ENCODE results near the gene KCNN3.

KCNN3 gene

GRCh38 chr1:154772606-154773506, 97.2 kb downstream of the KCNN3 start:
- no peak for DNase-seq (ENCODE audit: low read depth, low spot score)

- no peak for DNase-seq (ENCODE audit: low read depth, low spot score)
Measured at GRCh38 chr1:154772056-154772455, 98.0 kb downstream of the KCNN3 start.

GRCh38 chr1:154770897-154771594, 99.0 kb downstream of the KCNN3 start:
- DNase-seq (ENCODE audit: low read depth, low spot score) = no peak

GRCh38 chr1:154769193-154769895, 100.7 kb downstream of the KCNN3 start:
- no peak for DNase-seq (ENCODE audit: low read depth, low spot score)

DNA sequence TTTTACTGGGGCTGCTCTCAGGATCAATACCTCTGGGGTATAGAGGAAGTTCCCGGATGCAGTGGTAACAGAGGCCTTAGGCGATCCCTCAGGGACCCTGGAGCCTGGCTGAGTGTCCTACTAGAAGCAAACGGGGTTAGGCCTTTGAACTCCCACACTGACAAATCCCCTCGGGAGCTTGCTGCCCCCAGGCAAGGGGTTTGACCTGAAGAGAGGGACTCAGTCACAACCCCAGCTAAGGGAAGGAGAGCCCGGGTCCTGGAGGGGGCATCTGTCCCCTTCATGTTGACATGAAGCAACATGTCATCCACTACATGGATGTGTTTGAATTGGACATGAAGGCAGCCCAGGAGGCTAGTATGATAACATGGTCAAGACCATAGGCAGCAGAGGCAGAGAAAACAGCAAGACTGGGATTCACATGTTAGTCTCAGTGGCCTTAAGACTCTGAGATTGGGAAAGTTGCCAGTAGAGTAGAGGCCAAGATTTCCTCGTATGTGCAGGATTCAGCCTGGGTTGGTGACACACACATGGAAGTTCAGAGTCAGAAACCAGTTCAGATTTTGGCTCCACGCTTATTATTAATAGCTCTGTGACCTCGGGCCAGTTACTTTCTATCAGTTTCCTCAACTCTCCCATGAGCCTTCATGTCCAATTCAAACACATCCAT, 101.5 kb downstream of the KCNN3 start:
- peak; percentile 31 for DNase-seq (ENCODE audit: low read depth, low spot score)

DNA sequence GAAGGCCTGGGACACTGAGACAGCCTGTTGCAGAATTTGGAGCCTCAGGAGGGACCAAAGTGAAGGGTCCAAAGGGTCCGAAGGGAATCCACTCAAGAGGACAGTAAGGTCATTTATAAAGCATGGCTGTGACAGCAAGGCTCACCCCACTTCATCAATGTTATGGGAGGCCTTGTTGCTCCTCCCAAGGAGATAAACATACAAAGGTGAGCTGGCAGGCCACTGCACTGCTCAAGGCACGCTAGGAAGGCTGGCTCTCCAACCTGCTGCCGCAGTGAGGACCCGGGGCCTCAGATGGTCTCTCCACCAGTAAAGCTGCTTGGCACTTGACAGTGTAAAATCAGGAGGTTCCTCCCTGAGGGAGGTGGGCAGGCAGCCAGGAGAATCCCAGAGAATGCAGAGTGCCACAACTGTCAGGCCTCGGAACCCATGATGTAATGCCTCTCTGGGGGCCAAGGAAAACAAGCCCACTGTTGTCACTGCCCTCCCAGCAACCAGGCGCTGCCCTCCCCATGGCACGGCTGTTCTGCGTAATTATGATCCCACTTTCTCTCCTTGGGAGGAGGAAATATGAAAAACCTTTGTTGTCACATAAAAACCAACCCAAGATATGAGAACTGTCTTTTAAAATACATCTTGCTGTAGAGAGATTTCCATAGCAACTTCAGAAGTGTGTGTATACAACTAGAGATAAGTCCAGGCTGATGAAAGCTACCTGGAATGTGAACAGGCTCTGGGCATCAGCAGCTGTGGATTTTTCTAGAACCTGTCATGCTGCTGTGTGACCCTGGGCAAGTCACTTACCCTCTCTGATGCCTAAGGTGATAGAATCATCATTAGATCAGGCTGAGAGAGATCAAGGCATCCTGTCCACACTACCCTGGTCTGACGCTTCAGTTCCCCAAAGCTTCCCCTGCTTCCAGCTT, 102.5 kb downstream of the KCNN3 start:
- peak; percentile 88 for DNase-seq (ENCODE audit: low read depth, low spot score)

GRCh38 chr1:154765970-154766369, 104.1 kb downstream of the KCNN3 start:
- DNase-seq (ENCODE audit: low read depth, low spot score) = peak; percentile 50

- DNase-seq (ENCODE audit: low read depth, low spot score) = no peak
Measured at GRCh38 chr1:154764773-154765172, 105.3 kb downstream of the KCNN3 start.

- DNase-seq (ENCODE audit: low read depth, low spot score) = no peak
Measured at GRCh38 chr1:154764181-154764580, 105.9 kb downstream of the KCNN3 start.

GRCh38 chr1:154760469-154760933, 109.6 kb downstream of the KCNN3 start:
- DNase-seq (ENCODE audit: low read depth, low spot score) = peak; percentile 54

DNA sequence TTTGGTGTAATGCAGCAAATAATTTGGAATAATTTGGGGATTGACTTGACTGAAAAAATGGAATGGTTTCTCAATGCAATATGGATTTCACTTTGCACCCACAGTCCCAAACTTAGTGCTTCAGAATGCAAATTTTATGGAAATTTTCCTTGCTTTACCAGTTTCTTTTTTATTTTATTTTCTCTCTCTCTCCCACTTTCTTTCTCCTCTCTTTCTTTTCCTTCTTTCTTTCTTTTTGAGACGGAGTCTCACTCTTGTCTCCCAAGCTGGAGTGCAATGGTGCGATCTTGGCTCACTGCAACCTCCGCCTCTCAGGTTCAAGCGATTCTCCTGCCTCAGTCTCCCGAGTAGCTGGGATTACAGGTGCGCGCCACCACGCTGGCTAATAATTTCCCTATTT, 110.3 kb downstream of the KCNN3 start:
- DNase-seq (ENCODE audit: low read depth, low spot score) = no peak

GRCh38 chr1:154759196-154759595, 110.9 kb downstream of the KCNN3 start:
- DNase-seq (ENCODE audit: low read depth, low spot score) = no peak

- DNase-seq (ENCODE audit: low read depth, low spot score) = no peak
Measured at GRCh38 chr1:154758346-154758745, 111.7 kb downstream of the KCNN3 start.

DNA sequence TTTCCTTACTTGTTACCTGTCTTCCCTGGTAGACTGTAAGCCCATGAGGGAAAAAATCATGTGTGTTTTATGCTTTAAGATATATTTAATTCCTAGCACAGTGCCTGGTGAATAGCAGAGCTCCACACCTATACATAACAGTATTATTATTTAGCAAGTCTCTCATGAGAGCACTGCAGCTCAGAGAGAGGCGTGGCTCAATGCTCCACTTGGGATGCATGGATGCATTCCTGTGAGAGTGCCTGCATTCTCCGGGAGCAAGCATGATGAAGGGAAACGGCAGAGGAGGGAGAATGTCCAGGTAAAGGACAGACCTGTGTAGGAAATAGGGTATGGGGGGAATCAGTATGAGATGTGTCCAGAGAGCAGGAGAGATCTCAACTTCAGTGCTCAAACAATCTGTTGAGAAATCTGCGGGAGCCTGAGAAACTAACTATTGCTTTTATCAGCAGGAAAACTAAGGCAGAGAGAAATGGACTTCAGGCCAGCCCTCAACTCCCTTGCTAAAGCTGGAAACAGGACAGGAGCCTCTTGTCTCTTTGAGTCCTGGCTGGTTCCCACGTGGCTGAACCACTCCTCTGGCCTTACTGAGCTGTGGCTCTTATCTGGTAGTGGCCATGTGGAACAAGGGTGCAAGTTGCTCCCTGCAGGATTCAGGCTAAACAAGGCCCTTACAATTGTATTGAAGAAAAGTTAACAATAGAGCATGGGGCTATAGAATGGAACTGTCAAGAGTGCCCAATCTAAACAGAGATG, 113.1 kb downstream of the KCNN3 start:
- no peak for DNase-seq (ENCODE audit: low read depth, low spot score)

DNA sequence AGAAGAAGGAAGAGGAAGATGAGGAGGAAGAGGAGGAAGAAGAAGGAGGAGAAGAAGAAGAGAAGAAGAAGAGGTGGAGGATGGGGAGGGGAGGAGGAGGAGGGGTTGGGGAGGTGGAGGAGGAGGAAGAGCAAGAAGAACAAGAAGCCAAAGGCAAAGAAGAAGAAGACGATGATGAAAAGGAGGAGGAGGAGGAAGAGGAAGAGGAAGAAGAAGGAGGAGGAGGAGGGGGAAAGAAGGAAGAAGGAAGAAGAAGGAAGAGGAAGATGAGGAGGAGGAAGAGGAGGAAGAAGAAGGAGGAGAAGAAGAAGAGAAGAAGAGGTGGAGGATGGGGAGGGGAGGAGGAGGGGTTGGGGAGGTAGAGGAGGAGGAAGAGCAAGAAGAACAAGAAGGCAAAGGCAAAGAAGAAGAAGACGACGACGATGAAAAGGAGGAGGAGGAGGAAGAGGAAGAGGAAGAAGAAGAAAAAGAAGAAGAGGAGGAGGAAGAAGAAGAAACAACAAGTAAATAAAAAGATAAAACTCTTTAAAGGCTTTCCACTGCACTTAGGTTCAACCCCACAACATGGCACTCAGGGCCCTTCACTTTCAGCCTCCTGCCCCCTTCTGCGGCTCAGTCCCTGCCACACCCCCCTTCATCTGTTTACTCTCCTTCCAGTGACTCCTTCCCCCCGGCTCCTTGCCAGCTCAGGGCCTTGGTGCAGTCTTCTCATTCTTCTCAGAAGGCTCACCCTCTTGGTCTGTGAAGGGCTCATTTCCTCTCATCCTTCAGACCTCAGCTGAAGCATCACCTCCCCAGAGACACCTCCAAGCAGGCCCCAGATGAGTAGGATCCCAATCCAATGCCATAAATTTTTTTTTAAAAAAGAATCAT, 114.0 kb downstream of the KCNN3 start:
- DNase-seq (ENCODE audit: low read depth, low spot score) = no peak

DNA sequence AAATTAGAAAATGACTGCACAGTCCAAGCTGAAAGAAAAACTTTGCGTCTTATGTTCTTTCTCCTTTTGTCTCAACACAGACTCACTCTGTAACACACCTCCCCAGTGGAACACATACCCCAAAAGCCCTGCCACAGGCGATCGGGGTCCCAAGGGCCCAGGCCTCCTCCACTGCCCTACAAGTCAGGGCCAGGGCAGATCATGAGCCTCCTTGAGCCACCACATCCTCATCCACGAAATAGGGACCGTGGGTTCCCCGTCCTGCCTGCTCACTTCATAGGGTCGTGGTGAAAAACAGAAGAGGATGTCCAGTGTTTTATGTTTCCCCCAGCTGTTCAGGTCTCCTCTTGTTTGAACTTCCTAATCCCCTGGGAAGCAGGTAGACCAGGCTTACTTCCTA, 116.7 kb downstream of the KCNN3 start:
- no peak for DNase-seq (ENCODE audit: low read depth, low spot score)

DNA sequence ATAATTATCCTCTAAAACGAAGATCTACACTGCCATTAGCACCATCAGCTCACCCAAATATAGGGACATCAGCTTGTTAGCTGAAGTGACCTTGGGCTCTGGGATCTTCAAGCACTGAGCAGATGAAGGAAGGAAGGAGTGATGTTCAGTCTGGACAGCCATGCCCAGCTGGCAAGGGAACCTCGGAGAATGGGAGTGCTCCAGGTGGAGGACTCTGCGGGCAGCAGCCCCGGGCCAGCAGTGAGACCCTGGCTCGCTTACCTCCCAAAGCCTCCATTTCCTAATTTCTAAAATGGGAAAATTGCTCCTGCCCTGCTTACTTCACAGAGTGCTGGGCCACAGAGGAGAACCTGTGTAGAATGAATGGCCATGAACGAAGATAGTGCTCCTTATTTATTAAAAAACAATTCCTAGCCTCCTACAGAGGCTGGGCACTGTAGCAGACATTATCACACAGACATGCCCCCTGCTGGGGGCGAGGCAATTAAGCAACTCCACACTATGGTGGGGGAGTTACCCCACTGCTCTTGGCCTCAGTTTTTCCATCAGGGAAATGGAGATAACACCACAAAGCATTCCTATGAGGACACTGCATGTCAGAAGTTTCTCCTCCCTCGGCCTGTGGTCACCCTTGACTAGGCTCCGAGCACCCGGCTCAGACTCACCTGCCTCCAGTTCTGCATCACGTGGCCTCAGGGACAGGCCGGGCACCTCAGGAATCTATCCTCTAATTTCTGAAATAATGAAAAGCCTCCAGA, 117.6 kb downstream of the KCNN3 start:
- DNase-seq (ENCODE audit: low read depth, low spot score) = no peak

DNA sequence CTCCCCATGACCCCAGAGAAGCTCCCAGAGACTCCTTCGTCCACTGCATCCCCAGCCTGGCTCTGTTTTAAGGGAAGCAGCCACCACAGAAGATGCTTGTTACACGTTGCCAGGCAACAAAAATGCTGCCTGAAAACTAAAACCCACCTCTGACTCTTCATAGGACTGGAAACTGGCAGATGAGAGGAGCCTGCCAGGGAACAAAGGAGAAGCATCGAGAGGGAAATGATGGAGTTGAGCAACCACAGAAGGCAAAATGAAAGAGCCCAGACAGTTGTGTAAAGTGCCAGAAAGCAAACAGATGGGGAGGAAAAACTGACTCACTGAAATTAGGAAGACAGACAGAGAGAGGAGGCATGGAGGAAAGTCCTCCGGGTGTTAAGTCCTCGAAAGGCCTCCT, 118.4 kb downstream of the KCNN3 start:
- peak; percentile 41 for DNase-seq (ENCODE audit: low read depth, low spot score)

All from astrocyte of the hippocampus (primary cell).